Testis (tissue), 3 donors: ENCODE results near the gene MRPL40. TPM values are rescaled to one million over a fixed set of nuclear protein-coding genes. Genes with fewer than 3 reads are reported as not detected.

Experiments
- DNase-seq: peaks from one replicate; pipeline ENCODE4 v3.0.0-alpha.2; 2019
- H3K27ac ChIP-seq, 2 donors: fragments of 200-600 bp; sonication (generic); one replicate each; pipeline ENCODE4 v1.5.1; 2019
- H3K27me3 ChIP-seq: fragments of 200-600 bp; sonication (generic); one replicate; pipeline ENCODE4 v1.5.1; 2019
- H3K36me3 ChIP-seq: fragments of 200-600 bp; sonication (generic); one replicate; pipeline ENCODE4 v1.5.1; 2017; ENCODE audit warnings: low read depth; ENCODE audit errors: missing control alignments
- H3K4me1 ChIP-seq: fragments of 200-600 bp; sonication (generic); one replicate; pipeline ENCODE4 v1.5.1; 2019
- H3K4me3 ChIP-seq, 2 donors: fragments of 200-600 bp; sonication (generic); one replicate each; pipeline ENCODE4 v1.5.1; 2017 to 2019
- H3K9me3 ChIP-seq: fragments of 200-600 bp; sonication (generic); one replicate; pipeline ENCODE4 v1.5.1; 2017
- POLR2A ChIP-seq: fragments of 450-650 bp; IDR thresholded peaks from one replicate; pipeline ENCODE4 v1.6.1; 2017; ENCODE audit warnings: antibody characterized with exemption, mild to moderate bottlenecking, moderate library complexity
- WGBS, 2 donors: methylation state at CpG; one replicate each; pipeline ENCODE4 v1.1.5; 2018; 5-methylcytosine and 5-hydroxymethylcytosine counted together
- intact Hi-C: fragments of 100-400 bp; cut with DNase I; formaldehyde crosslinking; loops from one replicate; pipeline ENCODE4 v1.15.1; 2023; ENCODE audit warnings: low total_unique reads
- polyA plus RNA-seq: library from polyadenylated mRNA; stranded (reverse); fragments of 350-450 nt; fragmentation: Illumina TruSeq; extraction: RNeasy Lipid Tissue Mini Kit (QIAGEN cat#74804); gene quantifications from one replicate; pipeline ENCODE4 v1.2.3, GENCODE V29; 2014; ENCODE audit warnings: low read depth, low replicate concordance; ENCODE audit not compliant: insufficient read depth
- total RNA-seq, 2 donors: library from RNA; depleted of rRNA; stranded (reverse); fragments of >200 nt; gene quantifications; one replicate each; pipeline ENCODE4 v1.2.3, GENCODE V29; 2016
- TF ChIP-seq, protein P1 (sequence below), 3 experiments: fragments of 450-650 bp in 2 of 3; fragments of 200-600 bp in 1 of 3; sonication (generic) in 1 of 3; IDR thresholded peaks; one replicate each; pipeline ENCODE4 v1.5.1; 2016 to 2019; ENCODE audit warnings: antibody characterized with exemption in 3 of 3, mild to moderate bottlenecking in 2 of 3, moderate library complexity in 1 of 3

Gene MRPL40
- total and polyA plus RNA-seq, 3 donors from 2014 or later = 28.9 to 53.8 (median 29.2) TPM

GRCh38 chr22:19387038-19387437, 45.3 kb upstream of the MRPL40 start:
- Histone ChIP-seq H3K36me3 (no peaks in the 10 kb centered on the region), H3K27ac (no peak overlapping the region), H3K27me3 (no peaks in the 10 kb centered on the region), H3K9me3 (no peaks in the 10 kb centered on the region), H3K4me3 (no peak overlapping the region), H3K4me1 (no peaks in the 10 kb centered on the region)
- 74 to 75% methylated on average over 2 of the region's 2 CpGs for WGBS, 2 donors
- TF ChIP-seq POLR2A = no peak
- TF ChIP-seq, protein P1, sequence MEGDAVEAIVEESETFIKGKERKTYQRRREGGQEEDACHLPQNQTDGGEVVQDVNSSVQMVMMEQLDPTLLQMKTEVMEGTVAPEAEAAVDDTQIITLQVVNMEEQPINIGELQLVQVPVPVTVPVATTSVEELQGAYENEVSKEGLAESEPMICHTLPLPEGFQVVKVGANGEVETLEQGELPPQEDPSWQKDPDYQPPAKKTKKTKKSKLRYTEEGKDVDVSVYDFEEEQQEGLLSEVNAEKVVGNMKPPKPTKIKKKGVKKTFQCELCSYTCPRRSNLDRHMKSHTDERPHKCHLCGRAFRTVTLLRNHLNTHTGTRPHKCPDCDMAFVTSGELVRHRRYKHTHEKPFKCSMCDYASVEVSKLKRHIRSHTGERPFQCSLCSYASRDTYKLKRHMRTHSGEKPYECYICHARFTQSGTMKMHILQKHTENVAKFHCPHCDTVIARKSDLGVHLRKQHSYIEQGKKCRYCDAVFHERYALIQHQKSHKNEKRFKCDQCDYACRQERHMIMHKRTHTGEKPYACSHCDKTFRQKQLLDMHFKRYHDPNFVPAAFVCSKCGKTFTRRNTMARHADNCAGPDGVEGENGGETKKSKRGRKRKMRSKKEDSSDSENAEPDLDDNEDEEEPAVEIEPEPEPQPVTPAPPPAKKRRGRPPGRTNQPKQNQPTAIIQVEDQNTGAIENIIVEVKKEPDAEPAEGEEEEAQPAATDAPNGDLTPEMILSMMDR (IDR thresholded peaks at IDR 0.05) = no peak
- intact Hi-C loops = no loop called here
- DNase-seq = no peak

- H3K4me1 ChIP-seq = no peaks in the 10 kb centered on the region
- H3K36me3 ChIP-seq = no peaks in the 10 kb centered on the region
- no peaks in the 10 kb centered on the region for H3K27me3 ChIP-seq
- no peak for DNase-seq
- intact Hi-C loops = no loop called here
- no peak for TF ChIP-seq POLR2A
- TF ChIP-seq, protein P1 (IDR thresholded peaks at IDR 0.05) = no peak
- H3K27ac ChIP-seq = no peak overlapping the region
- H3K9me3 ChIP-seq = no peaks in the 10 kb centered on the region
- 96% methylated on average over 7 of the region's 7 CpGs for WGBS, 2 donors
- H3K4me3 ChIP-seq = no peak overlapping the region
Observed at GRCh38 chr22:19387575-19387974, 44.8 kb upstream of the MRPL40 start.

DNA sequence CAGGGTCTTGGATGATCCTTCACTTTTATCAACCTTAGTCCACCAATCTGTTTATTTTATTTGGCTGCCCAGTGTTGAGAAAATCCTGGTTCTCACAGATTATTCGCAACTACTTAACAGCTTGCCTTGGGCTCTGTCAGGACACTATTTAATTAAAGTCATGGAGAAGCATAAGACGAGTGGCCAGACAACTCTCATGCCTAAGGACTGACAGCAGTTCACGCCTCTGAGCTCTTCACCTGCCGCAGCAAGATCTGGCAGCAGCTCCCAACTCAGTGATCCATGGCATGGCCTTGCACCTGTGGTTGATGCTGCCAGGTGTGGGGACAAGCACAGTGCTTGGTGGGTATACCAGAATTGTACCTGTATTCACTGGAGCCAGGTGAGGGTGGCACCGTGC, 38.6 kb upstream of the MRPL40 start:
- H3K27ac ChIP-seq = no peak overlapping the region
- no peaks in the 10 kb centered on the region for H3K27me3 ChIP-seq
- TF ChIP-seq, protein P1 (IDR thresholded peaks at IDR 0.05) = no peak
- TF ChIP-seq POLR2A = no peak
- WGBS, 2 donors = 82 to 86% methylated on average over 5 of the region's 5 CpGs
- no peaks in the 10 kb centered on the region for H3K4me1 ChIP-seq
- no peaks in the 10 kb centered on the region for H3K9me3 ChIP-seq
- no peak overlapping the region for H3K4me3 ChIP-seq
- intact Hi-C loops = no loop called here
- no peak for DNase-seq
- no peaks in the 10 kb centered on the region for H3K36me3 ChIP-seq

DNA sequence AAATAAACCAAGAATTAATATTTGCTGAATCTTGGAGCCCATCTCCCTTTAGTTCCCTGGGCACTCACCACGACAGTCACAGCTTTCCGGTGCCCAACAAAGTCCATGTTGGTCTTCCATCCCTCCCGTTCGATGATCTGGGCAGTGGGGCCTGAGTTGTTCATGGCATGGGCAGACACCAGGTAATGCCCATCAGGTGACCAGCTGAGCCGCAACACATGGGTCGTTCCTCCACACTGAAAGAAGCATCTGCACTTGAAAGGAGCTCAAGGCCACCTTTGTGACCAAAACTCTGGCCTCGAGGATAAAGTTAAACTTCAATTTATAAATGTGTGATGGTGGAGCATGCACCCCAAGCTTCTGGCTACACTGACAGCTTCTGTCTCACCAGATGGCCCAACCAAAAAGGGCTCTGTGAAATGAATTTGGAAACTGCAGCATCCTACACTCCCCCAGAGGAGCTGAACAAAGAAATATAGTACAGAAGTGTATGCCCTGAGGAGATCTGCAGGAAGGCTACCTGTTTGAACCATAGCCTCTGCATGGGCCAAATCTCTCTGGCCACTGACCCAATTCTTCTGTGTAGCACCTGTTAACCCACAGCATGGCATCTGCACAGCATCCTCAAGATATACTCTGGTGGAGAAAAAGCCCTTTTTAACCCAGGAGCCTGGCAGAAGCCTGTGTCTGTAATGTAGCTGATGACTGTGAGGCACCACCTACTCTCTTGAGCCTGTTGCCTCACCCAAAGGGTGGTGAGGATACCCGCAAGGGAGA, 37.9 kb upstream of the MRPL40 start:
- Histone ChIP-seq H3K36me3 (no peaks in the 10 kb centered on the region), H3K4me1 (no peaks in the 10 kb centered on the region), H3K27ac (no peak overlapping the region), H3K27me3 (no peaks in the 10 kb centered on the region), H3K9me3 (no peaks in the 10 kb centered on the region), H3K4me3 (no peak overlapping the region)
- intact Hi-C loops = no loop called here
- no peak for DNase-seq
- WGBS, 2 donors = 91 to 92% methylated on average over 8 of the region's 8 CpGs
- TF ChIP-seq POLR2A = no peak
- TF ChIP-seq, protein P1 (IDR thresholded peaks at IDR 0.05) = no peak

DNA sequence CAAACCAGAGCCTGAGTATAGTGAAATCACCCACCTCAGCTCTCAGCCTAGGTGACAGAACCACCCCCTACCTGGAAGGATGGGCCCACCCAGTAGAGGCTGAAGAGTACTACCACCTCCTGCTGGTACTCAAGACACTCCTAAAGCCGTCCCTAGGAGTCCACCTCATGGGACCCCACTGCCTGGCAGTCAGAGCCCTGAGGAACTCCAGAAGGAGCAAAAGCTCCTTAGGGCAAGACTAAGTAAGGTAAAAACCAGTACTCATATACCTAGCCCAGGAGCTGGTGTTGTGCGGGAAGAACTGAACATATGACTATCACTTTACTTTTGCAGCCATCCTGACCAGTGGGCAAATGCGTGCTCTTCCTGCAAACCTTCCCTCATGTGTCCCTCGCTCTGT, 37.1 kb upstream of the MRPL40 start:
- TF ChIP-seq, protein P1 (IDR thresholded peaks at IDR 0.05) = no peak
- intact Hi-C loops = no loop called here
- Histone ChIP-seq H3K27ac (no peak overlapping the region), H3K4me1 (no peaks in the 10 kb centered on the region), H3K4me3 (no peak overlapping the region), H3K9me3 (no peaks in the 10 kb centered on the region), H3K36me3 (no peaks in the 10 kb centered on the region), H3K27me3 (no peaks in the 10 kb centered on the region)
- DNase-seq = no peak
- WGBS, 2 donors = 95 to 100% methylated on average over 3 to 4 of the region's 4 CpGs
